Adrenal gland (tissue), 5 donors: ENCODE measurements around the gene GDF10.

ENCODE experiments used
- POLR2A ChIP-seq, 2 donors: fragments of 450-650 bp; IDR thresholded peaks; one replicate each; pipeline ENCODE4 v1.6.1; 2017; ENCODE audit warnings: antibody characterized with exemption in 2 of 2, mild to moderate bottlenecking in 2 of 2, moderate library complexity in 1 of 2
- TF ChIP-seq, protein P1 (sequence below), 6 experiments: fragments of 450-650 bp in 4 of 6; fragments of 200-600 bp in 2 of 6; sonication (generic) in 1 of 6; IDR thresholded peaks; 1 replicate in 5 of 6; 2 replicates in 1 of 6; pipeline versions ENCODE4 v1.5.1 to v1.8.0; 2016 to 2021; ENCODE audit warnings: antibody characterized with exemption in 6 of 6, mild to moderate bottlenecking in 2 of 6, moderate library complexity in 1 of 6
- donor health status: DM: no; HTN: no; CAD: no.

DNA sequence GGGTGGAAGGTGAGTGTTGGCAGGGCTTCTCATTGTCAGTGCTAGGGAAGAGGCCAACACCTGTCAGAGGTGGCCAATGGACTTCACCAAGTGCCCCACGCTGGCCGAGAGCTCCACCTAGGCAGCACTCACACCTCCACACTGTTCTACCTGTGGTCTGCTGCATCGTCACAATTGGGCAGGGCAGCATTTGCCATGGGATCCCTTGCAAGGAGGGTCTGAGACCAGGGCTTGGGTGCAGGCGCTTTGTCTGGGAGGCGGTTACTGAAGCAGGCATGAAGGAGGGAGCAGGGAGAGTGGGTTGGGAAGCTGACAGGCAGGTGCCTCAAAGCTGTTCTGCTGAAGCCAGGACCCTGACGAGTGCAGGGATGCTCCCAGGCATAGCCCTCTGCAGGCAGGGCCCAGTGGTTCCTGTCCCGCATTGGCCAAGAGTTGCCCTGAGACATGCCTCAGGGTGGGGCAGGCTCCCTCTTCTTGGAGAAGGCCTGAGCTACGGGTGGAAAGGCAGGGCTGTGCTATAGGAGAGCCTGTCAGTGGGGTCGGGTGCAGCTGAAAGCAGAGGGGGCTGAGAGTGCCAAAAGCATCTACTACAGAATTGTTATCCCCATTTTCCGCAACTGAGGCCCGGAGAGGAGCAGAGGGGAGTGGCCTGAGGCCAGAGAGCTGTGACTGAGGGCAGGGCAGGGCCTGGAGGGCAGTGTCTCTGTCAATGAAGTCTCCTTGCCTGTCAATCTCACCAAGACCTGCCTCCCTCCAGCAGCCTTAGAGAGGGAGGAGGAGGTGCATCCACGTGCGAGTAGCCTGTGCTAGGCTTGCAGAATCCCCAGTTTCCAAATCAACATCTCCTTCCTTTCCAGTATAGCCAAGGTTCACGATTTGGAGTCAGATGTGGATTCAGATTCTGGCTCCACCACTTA lies 52.2 kb downstream of the GDF10 start:
- TF ChIP-seq, protein P1, sequence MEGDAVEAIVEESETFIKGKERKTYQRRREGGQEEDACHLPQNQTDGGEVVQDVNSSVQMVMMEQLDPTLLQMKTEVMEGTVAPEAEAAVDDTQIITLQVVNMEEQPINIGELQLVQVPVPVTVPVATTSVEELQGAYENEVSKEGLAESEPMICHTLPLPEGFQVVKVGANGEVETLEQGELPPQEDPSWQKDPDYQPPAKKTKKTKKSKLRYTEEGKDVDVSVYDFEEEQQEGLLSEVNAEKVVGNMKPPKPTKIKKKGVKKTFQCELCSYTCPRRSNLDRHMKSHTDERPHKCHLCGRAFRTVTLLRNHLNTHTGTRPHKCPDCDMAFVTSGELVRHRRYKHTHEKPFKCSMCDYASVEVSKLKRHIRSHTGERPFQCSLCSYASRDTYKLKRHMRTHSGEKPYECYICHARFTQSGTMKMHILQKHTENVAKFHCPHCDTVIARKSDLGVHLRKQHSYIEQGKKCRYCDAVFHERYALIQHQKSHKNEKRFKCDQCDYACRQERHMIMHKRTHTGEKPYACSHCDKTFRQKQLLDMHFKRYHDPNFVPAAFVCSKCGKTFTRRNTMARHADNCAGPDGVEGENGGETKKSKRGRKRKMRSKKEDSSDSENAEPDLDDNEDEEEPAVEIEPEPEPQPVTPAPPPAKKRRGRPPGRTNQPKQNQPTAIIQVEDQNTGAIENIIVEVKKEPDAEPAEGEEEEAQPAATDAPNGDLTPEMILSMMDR (IDR thresholded peaks at IDR 0.05), result no peak
- no peak for TF ChIP-seq POLR2A (IDR thresholded peaks at IDR 0.05)
